Islet of Langerhans (tissue), 1 donor: ENCODE results near the gene ZNF93.
"Not testable (repeated sequence)": the region's sequence is repeated elsewhere in the genome, so short reads cannot be mapped to it uniquely, and the experiment has no call there.

Source experiments
- FAIRE-seq: peaks from one replicate; lab custom pipeline; 2011; peaks lifted over from hg19 to GRCh38; lab: Jason Lieb, UNC

The ZNF93 gene

DNA sequence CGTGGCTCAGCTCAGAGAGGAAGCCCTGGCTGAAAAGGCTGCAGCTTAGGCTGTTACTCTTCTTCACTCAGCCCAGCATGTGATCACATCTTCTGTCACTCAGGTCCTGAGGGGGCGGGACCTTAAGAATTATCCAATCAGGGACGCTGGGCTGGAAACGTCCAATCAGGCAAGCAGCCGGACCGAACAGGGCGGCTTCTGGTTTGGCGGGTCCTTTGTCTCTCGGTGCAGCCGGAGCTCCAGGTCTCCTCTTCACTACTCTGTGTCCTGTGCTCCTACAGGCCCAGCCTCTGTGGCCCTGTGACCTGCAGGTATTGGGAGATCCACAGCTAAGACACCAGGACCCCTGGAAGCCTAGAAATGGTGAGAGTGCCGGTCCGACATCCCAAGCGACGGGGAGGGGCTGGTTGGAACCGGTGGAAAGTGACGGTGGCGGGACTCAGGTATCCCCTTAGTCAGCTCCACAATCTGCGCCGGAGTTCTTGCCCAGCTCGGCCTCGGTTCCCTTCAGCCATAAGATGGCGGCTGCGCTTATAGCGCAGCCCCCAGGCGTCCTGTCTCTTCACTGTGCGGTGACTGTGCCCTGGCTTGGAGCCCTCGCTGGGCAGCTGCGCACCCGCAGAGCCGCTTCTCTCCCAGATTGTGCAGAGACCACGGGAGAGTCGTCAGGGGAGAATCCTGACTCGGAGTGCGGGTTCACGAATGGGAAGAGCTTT lies at the start of gene ZNF93:
ZNF93 (plus strand) TSS at position 218 of the 716 bp plus-strand sequence; CDS start at position 361, 143 bp downstream.
- FAIRE-seq = peak; percentile 97

DNA sequence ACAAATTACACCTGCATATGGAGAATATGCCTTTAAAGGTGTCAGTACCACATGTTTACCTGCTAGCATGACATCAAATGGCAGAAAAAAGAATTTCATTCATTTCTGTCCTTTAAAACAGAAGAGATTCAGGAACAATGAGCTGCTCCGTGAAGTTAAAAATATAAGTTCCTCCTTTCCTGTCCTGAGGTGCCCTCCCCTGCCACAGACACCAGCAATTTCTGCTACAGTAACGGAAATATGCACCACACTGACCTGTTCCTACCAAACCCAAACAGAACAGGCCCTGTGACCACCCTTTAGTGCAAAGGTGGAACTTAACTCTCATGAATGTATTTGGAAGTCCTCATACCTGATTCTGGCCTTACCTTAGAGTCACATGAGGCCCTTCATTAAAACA lies 49.0 kb upstream of the ZNF93 start:
- not testable (repeated sequence) for FAIRE-seq

DNA sequence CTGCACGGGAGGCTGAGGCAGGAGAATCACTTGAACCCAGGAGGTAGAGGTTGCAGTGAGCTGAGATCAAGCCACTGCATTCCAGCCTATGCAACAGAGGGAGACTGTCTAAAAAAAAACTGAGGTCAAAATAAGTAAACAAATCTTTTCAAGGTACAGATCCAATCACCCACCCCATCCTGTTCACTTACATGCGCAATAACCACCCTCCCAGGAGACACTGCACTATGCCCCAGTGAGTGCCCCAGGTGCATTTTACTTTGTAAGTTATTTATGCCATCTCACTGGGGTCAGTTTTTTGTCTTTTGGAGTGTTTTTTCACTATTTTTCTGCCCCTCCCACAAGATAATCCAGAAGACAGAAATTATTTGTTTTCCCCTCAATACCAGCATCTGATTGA lies 42.0 kb upstream of the ZNF93 start:
- no peak for FAIRE-seq

DNA sequence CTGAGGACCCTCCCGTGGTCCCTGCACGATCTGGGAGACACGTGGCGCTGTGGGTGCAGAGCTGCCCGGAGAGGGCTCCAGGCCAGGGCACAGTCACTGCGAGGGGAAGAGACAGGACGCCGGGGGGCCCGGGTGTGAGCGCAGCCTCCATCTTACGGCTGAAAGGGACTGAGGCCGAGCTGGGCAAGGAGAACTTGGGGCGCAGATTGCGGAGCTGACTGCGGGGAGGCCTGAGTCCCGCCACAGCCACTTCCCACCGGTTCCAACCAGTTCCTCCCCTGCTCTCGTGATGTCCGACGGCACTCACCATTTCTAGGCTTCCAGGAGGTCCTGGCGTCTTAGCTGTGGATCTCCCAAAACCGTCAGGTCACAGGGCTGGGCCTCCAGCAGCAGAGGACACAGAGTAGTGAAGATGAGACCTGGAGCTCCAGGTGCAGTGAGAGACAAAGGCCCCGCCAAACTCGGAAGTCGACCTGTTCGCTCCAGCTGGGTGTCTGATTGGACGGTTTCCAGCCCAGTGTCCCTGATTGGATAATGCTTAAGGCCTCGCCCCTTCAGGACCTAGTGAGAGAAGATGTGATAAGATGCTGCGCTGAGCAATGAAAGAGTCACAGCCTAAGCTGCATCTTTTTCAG lies 39.9 kb upstream of the ZNF93 start:
- no peak for FAIRE-seq

DNA sequence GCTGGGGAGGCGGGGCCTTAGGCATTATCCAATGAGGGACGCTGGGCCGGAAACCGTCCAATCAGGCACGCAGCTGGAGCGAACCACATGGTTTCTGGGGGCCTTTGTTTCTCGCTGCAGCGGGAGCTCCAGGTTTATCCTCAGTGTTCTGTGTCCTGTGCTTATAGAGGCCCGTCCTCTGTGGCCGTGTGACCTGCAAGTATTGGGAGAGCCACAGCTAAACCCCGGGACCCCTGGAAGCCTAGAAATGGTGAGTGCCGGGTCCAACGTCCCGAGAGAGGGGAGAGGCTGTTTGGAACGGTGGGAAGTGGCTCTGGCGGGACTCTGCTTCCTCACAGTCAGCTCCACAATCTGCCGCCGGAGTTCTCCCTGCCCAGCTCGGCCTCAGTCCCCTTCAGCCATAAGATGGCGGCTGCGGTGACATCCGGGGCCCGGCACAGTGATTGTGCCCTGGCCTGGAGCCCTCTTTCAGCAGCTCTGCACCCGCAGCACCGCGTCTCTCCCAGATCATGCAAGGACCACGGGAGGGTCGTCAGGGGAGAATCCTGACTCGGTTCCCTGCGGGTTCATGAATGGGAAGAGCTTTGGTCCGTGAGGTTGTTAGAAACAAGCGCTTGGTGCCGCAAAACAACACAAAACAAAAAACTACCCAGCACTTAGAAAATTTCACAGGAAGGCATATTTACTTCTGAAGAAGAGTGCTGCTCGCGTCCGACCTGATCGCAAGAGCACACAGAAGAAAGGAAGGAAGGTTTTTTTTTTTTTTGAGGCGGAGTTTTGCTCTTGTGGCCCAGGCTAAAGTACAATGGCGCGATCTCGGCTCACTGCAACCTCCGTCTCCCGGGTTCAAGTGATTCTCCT lies 34.8 kb upstream of the ZNF93 start, which contains the start of gene ZNF253:
ZNF253 (plus strand) TSS at position 133 of the 861 bp plus-strand sequence; CDS start at position 248, 115 bp downstream.
- FAIRE-seq = peak; percentile 91

DNA sequence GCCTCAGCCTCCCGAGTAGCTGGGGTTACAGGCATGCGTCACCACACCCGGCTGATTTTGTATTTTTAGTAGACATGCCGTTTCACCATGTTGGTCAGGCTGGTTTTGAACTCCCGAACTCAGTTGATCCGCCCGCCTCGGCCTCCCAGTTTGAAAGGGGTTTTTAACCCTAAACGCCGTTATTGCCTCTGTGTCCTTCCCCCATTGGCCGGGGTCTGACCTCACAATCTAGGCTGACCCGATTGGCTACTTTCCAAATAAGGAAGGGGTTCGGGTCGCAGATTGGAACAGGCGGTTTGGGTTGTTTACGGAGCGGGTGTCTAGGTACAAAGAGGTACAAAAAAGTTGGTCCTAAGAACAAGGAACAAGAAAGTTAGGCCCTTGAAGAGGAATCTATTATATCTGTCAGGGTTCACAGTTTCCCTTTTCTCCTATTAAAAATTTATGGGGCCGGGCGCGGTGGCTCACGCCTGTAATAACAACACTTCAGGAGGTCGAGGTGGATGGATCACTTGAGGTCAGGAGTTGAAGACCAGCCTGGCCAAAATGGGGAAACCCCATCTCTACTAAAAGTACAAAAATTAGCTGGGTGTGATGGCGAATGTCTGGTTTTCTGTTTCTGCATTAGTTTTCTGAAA lies 34.0 kb upstream of the ZNF93 start:
- no peak for FAIRE-seq

DNA sequence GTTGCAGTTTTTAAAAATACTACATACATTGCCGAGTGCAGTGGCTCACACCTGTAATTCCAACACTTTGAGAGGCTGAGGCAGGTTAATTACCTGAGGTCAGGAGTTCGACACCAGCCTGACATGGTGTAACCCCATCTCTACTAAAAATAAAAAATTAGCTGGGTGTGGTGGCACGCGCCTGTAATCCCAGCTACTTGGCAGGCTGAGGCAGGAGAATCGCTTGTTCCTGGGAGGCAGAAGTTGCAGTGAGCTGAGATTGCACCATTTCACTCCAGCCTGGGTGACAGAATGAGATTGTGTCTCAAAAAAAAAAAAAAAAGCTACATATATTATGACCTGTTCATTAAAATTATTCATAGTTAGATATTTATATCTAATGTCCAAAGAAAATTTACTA lies 30.7 kb upstream of the ZNF93 start:
- not testable (repeated sequence) for FAIRE-seq

DNA sequence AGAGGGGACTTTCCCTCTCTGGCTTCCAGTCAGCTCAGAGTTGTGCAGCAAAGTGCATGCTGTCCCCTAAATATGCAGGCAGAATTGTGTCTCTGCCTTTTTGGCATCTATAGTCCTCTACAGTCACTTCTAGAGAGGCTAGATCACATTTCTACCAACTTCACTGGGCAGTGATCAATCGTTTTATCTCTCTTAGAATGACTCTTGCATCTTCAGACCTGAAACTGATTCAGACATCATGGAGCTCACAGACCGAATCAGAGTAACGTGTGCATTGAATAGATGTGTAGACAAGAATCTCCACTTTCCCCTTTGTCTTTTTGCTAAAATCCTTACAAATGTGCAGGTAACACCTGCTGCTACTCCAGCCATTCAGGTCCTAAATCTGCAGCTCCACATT lies 28.8 kb upstream of the ZNF93 start:
- FAIRE-seq = no peak

DNA sequence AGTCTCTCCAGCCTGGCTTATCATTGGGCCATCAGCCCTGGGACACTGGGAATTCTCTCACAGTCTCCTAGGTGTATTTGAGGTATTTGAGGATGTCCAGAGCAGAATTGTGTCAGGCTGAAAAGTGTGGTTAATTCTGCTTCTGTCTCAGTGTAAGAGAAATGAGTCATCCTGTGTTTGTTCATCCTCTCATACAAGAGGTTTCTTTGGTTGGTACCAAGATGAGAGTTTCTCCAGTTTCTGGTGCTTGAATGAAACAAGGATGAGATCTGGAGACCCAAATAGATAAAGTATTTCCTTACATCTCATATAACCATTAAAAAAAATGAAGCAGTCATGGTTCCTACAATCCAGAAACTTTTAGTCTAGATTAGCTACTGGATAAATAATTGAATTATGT lies 27.4 kb upstream of the ZNF93 start:
- no peak for FAIRE-seq

DNA sequence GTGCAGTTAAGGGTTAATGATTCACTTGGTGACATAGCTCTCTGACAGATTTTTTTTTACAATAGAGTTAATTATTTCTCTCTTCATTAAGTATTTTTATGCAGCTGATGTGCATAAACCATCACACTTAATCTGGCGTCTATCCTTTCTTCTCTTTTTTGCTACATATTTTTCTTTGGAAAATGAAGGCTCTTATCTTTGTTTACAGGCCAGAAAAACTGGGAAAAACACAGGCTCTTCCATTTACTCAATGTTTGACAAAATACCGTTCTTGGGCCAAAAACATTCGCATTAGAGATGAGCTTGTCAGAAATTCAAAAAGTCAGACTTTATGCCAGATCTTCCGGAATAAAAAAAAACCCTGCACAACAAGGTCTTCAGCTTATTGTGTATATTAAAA lies 23.0 kb upstream of the ZNF93 start:
- no peak for FAIRE-seq

DNA sequence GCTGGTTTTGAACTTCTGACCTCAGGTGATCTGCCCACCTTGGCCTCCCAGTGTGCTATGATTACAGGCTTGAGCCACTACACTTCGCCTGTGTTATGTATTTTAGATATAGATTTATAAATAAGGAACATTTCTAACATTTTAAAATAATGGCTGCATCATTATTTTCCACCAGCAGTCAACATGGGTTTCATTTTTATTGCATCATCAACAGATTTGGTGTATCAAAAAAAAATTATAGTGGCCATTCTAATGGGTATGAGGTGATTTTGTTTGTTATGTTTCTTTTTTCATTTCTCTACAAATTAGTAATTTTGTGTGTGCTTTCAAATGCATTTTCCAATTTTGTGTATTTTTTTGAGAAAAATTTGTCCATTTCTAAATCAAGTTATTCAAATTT lies 16.2 kb upstream of the ZNF93 start:
- no peak for FAIRE-seq

DNA sequence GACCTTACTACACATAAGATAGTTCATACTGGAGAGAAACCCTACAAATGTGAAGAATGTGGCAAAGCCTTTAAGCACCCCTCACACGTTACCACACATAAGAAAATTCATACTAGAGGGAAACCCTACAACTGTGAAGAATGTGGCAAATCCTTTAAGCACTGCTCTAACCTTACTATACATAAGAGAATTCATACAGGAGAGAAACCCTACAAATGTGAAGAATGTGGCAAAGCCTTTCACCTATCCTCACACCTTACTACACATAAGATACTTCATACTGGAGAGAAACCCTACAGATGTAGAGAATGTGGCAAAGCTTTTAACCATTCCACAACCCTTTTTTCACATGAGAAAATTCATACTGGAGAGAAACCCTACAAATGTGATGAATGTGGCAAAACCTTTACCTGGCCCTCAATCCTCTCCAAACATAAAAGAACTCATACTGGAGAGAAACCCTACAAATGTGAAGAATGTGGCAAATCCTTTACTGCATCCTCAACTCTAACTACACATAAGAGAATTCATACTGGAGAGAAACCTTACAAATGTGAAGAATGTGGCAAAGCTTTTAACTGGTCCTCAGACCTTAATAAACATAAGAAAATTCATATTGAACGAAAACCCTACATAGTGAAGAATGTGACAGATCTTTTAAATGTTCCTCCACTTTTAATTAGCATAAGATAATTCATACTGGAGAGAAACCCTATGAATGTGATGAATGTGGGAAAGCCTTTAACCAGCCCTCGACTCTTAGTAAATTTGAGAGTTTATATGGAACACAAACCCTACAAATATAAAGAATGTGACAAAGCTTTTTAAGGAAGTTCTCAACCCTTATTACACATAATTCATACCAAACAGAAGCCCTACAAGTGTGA lies 8.4 kb upstream of the ZNF93 start:
- FAIRE-seq = peak; percentile 17

DNA sequence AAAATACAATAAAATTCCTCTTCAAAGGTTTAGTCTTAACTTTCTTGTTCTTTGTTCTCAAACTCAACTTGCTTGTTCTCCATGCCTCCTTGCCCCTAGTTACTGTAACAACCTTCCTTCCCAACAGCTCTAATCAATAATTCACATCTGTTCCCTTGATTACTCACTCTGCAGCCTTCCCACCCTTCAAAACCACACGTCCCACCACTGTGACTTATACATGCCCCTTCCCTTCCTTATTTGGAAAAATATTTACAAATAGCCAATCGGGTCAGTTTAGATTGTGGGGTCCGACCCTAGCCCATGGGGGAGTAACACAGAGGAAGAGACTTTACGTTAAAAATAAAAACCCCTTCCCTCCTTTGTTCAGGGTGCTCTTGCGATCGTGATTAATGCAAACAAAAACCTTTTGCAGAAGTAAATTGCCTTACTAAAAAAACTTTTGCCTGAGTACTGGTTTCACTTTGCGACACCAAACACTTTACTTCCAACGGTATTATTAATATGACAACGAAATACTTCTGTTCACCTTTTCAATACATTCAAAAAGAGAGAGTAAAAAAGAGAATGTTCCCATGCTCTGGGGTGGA lies 512 bp upstream of the ZNF93 start:
- no peak for FAIRE-seq

DNA sequence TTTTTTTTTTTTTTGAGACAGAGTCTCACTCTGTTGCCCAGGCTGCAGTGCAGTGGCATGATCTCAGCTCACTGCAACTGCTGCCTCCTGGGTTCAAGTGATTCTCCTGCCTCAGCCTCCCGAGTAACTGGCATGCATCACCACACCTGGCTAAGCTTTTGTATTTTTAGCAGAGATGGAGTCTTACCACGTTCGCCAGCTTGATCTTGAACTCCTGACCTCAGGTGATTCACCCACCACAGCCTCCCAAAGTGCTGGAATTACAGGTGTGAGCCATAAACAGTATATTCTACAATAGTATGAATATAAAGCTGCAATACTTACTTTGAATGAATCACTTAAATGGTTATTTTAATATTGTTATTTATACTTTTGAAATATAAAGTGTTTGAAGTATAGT lies 6.8 kb downstream of the ZNF93 start:
- FAIRE-seq = not testable (repeated sequence)

DNA sequence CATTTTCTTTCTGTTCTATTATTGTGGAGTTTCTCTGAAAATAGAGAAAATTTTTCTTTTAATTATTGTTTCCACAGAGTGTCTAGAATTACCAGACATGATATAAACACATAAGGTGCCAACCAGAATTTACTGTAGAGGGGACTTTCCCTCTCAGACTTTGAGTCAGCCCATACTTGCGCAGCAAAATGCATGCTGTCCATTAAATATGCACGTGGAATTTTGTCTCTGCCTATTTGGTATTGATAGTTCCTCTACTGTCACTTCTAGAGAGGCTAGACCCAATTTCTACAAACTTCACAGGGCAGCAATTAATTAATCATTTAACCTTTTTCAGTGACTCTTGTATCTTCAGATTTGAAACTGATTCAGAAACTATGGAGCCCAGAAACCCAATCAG lies 8.9 kb downstream of the ZNF93 start:
- FAIRE-seq = no peak

DNA sequence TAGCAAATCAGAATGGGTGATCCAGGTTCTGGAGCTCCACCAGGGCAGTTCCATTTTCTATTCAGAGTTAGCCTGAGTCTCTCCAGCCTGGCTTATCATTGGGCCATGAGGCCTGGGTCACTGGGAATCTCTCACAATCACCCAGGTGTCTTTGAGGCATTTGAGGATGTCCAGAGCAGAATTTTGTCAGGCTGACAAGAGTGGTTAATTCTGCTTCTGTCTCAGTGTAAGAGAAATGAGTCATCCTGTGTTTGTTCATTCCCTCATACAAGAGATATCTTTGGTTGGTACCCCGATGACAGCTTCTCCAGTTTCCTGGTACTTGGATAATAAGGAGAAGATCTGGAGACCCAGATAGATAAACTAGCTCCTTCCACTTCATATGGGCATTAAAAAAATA lies 10.4 kb downstream of the ZNF93 start:
- peak; percentile 13 for FAIRE-seq

DNA sequence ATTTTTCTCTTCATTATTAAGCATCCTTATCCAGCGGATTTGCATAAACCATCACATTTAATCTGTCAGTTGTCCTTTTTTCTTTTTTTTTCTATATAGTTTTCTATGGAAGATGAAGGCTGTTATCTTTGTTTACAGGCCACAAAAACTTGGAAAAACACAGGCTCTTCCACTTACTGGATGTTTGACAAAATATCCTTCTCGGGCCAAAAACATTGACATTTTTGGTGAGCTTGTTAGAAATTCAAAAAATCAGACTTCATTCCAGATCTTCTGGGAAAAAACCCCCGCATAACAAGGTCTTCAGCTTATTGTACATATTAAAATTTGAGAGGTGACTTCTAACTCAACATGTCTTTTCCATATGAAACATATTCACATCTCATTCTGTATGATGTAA lies 13.8 kb downstream of the ZNF93 start:
- FAIRE-seq = no peak

DNA sequence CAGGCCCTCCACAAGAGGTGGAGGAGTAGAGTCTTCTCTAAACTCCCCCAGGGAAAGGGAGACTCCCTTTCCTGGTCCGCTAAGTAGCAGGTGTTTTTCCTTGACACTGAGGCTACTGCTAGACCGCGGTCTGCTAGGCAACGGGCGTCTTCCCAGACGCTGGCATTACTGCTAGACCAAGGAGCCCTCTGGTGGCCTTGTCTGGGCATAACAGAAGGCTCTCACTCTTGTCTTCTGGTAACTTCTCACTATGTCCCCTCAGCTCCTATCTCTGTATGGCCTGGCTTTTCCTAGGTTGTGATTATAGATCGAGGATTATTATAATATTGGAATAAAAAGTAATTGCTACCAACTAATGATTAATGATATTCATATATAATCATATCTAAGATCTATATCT lies 29.7 kb downstream of the ZNF93 start:
- not testable (repeated sequence) for FAIRE-seq

DNA sequence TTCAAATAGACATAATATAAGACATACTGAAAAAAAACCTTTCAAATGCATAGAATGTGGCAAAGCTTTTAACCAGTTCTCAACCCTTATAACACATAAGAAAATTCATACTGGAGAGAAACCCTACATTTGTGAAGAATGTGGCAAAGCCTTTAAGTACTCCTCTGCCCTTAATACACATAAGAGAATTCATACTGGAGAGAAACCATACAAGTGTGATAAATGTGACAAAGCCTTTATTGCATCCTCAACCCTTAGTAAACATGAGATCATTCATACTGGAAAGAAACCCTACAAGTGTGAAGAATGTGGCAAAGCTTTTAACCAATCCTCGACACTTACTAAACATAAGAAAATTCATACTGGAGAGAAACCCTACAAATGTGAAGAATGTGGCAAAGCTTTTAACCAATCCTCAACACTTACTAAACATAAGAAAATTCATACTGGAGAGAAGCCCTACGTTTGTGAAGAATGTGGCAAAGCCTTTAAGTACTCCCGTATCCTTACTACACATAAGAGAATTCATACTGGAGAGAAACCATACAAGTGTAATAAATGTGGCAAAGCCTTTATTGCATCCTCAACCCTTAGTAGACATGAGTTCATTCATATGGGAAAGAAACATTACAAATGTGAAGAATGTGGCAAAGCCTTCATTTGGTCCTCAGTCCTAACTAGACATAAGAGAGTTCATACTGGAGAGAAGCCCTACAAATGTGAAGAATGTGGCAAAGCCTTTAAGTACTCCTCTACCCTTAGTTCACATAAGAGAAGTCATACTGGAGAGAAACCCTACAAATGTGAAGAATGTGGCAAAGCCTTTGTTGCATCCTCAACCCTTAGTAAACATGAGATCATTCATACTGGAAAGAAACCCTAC lies 32.9 kb downstream of the ZNF93 start:
- not testable (repeated sequence) for FAIRE-seq

DNA sequence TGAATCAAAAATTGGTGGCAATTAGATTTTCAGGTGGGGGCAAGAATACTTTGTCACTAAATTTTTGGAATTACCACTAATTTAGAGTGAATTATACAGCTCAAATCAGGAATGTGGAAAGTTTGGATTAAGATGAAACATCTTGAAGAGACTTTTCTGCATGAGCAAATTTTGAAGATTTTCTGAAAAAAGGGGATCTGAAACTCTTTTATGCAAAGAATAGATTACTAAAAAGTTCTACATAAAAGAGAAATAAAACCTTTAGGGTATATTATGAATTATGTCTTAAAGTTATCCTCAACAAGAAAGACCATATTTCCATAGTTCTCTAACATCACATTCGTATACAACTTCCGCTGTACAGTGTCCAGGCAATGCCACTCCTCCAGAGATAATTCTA lies 36.7 kb downstream of the ZNF93 start:
- FAIRE-seq = no peak
